Neural cell (in vitro differentiated cells): Measurements from ENCODE around the gene IER3. TPM values are rescaled to one million over a fixed set of nuclear protein-coding genes. Genes with fewer than 3 reads are reported as not detected.

ENCODE experiments used
- H2AFZ ChIP-seq: fragments of 200-600, 300-800 bp; sonication (generic), shearing (Covaris generic); 2 replicates; pipeline ENCODE4 v1.6.0; 2014; ENCODE audit warnings: low read depth, mild to moderate bottlenecking, antibody characterized with exemption, low read length, moderate library complexity
- H3F3A ChIP-seq: fragments of 200-600 bp; shearing (Covaris generic); 2 replicates; pipeline ENCODE4 v1.6.1; 2016; ENCODE audit warnings: mild to moderate bottlenecking, moderate library complexity, mixed read lengths, antibody characterized with exemption, low read length; ENCODE audit not compliant: insufficient read depth, poor library complexity, severe bottlenecking
- H3K27ac ChIP-seq: fragments of 200-600, 300-800 bp; sonication (generic), shearing (Covaris generic); 2 replicates; pipeline ENCODE4 v1.5.1; 2014; ENCODE audit warnings: mild to moderate bottlenecking, low read length, moderate library complexity
- H3K27me3 ChIP-seq: fragments of 300-800, 200-600 bp; sonication (generic), shearing (Covaris generic); 2 replicates; pipeline ENCODE4 v1.6.0; 2014; ENCODE audit warnings: mild to moderate bottlenecking, low read depth, low read length, moderate library complexity; ENCODE audit not compliant: insufficient read depth
- H3K36me3 ChIP-seq: fragments of 300-800, 200-600 bp; sonication (generic), shearing (Covaris generic); 2 replicates; pipeline ENCODE4 v1.5.1; 2014; ENCODE audit warnings: mild to moderate bottlenecking, antibody characterized with exemption, low read length, moderate library complexity; ENCODE audit not compliant: insufficient read depth
- H3K4me2 ChIP-seq: fragments of 300-800, 200-600 bp; sonication (generic), shearing (Covaris generic); 2 replicates; pipeline ENCODE4 v1.6.0; 2014; ENCODE audit warnings: mild to moderate bottlenecking, low read length
- H3K4me3 ChIP-seq: fragments of 300-800, 200-600 bp; sonication (generic), shearing (Covaris generic); 2 replicates; pipeline ENCODE4 v1.5.1; 2014; ENCODE audit warnings: mild to moderate bottlenecking, low read length, moderate library complexity
- H3K79me2 ChIP-seq: fragments of 200-600 bp; shearing (Covaris generic); replicated peaks from 2 replicates; pipeline ENCODE4 v1.6.0; 2014; ENCODE audit warnings: mild to moderate bottlenecking, low read length, moderate library complexity; ENCODE audit not compliant: insufficient read depth
- H3K9ac ChIP-seq: fragments of 300-800, 200-600 bp; sonication (generic), shearing (Covaris generic); 2 replicates; pipeline ENCODE4 v1.6.1; 2016; ENCODE audit warnings: mild to moderate bottlenecking, low read length, mixed read lengths
- H3K9me2 ChIP-seq: fragments of 200-600 bp; shearing (Covaris generic); 2 replicates; pipeline ENCODE4 v1.6.1; 2016; ENCODE audit warnings: mild to moderate bottlenecking, low read length, mixed read lengths; ENCODE audit not compliant: insufficient read depth
- H3K9me3 ChIP-seq: fragments of 200-600, 300-800 bp; sonication (generic), shearing (Covaris generic); 2 replicates; pipeline ENCODE4 v1.6.1; 2016; ENCODE audit warnings: mild to moderate bottlenecking, mixed run types, low read length, moderate library complexity, mixed read lengths
- H4K20me1 ChIP-seq: fragments of 200-600 bp; shearing (Covaris generic); 2 replicates; pipeline ENCODE4 v1.6.1; 2016; ENCODE audit warnings: mild to moderate bottlenecking, mixed run types; ENCODE audit not compliant: insufficient read depth
- EP300 ChIP-seq: fragments of 450-650 bp; conservative IDR thresholded peaks from 2 replicates; pipeline ENCODE4 v1.6.1; 2014; ENCODE audit warnings: antibody characterized with exemption, mild to moderate bottlenecking, moderate library complexity; ENCODE audit not compliant: poor library complexity, severe bottlenecking
- EZH2 ChIP-seq: fragments of 200-600, 300-800 bp; shearing (Covaris generic), sonication (generic); IDR thresholded peaks from 2 replicates; pipeline ENCODE4 v1.6.1; 2014; ENCODE audit warnings: antibody characterized with exemption, low read length, borderline replicate concordance, mild to moderate bottlenecking; ENCODE audit not compliant: insufficient read depth, poor library complexity, severe bottlenecking
- MXI1 ChIP-seq: fragments of 450-650 bp; conservative IDR thresholded peaks from 2 replicates; pipeline ENCODE4 v1.6.1; 2014; ENCODE audit warnings: antibody characterized with exemption, mild to moderate bottlenecking; ENCODE audit not compliant: poor library complexity, severe bottlenecking
- POLR2AphosphoS5 ChIP-seq: IDR thresholded peaks from 2 replicates; pipeline ENCODE4 v1.6.1; 2012
- RAD21 ChIP-seq: fragments of 450-650 bp; conservative IDR thresholded peaks from 2 replicates; pipeline ENCODE4 v1.6.1; 2014; ENCODE audit warnings: antibody characterized with exemption, mild to moderate bottlenecking, moderate library complexity
- REST ChIP-seq: IDR thresholded peaks from 2 replicates; pipeline ENCODE4 v1.6.1; 2012; ENCODE audit warnings: borderline replicate concordance
- SMC3 ChIP-seq: fragments of 450-650 bp; conservative IDR thresholded peaks from 2 replicates; pipeline ENCODE4 v1.6.1; 2014; ENCODE audit warnings: antibody characterized with exemption, mild to moderate bottlenecking, moderate library complexity; ENCODE audit not compliant: poor library complexity
- TAF1 ChIP-seq: IDR thresholded peaks from 2 replicates; pipeline ENCODE4 v1.6.1; 2012; ENCODE audit warnings: low read depth
- polyA plus RNA-seq: library from polyadenylated mRNA; depleted of rRNA; stranded (reverse); fragments of >200 nt; gene quantifications from 2 replicates; pipeline ENCODE4 v1.2.3, GENCODE V29; 2014
- TF ChIP-seq, protein P1 (sequence below): fragments of 450-650 bp; IDR thresholded peaks from 2 replicates; pipeline ENCODE4 v1.5.1; 2014; ENCODE audit warnings: antibody characterized with exemption, mild to moderate bottlenecking, moderate library complexity; ENCODE audit not compliant: poor library complexity, severe bottlenecking

Gene IER3
- polyA plus RNA-seq, 1 donor from 2014 or later = 3.0 TPM

DNA sequence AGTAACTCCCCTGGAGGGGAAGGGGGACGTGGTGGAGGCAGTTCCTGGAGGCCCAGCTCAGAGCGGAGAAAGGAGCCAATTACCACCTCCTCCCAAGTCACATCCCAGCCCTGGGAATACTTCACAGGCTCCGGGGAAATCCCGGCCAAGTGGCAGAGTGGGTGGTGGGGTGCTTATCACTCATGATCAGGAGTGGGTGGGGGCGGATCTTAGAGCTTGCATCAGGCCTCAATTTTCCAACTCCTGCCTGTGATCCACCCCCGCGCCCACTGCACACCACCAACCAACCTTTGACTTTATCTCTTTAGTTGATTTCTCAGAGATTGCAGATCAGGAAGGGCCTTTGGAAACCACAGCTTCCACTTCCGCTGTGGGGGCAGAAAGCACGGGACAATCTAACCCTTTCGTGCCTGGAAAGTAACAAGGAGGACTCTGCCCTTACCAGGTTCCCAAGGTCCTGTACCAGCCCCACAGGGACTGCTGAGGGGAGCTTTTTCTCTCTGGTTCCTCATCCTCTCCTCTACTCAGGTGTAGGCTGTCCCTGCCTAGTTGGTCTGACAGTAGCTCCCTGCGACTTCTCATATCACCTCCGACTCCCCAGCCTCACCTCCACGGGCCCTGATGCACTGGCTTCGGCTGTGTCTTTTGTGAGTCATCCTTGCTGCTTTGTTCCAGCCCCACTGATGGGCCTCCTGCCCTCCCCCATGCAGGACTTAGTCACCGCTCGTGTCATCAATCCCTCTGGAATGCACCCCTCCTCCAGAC is 24.9 kb upstream of the IER3 start:
- Histone ChIP-seq H3K9me2 (no peaks in the 10 kb centered on the region), H3K27ac (no peak overlapping the region), H4K20me1 (no peaks in the 10 kb centered on the region), H2AFZ (no peak overlapping the region), H3K4me3 (no peak overlapping the region), H3K36me3 (no peaks in the 10 kb centered on the region), H3K27me3 (no peaks in the 10 kb centered on the region), H3K9ac (no peak overlapping the region), H3K9me3 (no peaks in the 10 kb centered on the region), H3K79me2 (no peaks in the 10 kb centered on the region), H3K4me2 (no peak overlapping the region), H3F3A (no peaks in the 10 kb centered on the region)
- TF ChIP-seq RAD21 (no peak), POLR2AphosphoS5 (no peak), TAF1 (no peak), REST (no peak), MXI1 (no peak)

DNA sequence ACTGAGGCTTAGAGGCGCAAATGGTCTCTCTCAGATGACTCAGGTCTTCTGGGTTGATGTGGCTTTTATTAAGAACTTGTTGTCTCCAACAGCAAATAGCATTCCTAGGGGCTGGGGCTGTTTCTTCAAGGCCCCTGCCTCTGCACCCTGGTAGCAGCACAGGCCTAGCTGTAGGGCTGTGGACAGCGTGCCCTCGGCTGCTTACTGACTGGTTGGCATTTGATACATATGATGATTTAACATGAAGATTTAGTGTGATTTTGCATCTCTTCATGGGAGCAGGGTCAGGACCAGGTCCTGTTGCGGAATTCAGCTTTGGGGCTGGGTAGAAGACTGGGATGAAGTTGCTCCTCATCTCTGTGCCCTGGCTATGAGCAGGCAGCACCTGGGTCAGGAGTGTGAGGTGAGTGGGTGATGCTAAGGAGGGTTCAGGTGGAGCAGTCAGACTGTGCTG is 24.3 kb upstream of the IER3 start:
- Histone ChIP-seq H3K36me3 (no peaks in the 10 kb centered on the region), H3F3A (no peaks in the 10 kb centered on the region), H3K27ac (no peak overlapping the region), H3K9ac (no peak overlapping the region), H3K4me3 (no peak overlapping the region), H3K9me2 (no peaks in the 10 kb centered on the region), H3K4me2 (no peak overlapping the region), H3K9me3 (no peaks in the 10 kb centered on the region), H3K79me2 (no peaks in the 10 kb centered on the region), H3K27me3 (no peaks in the 10 kb centered on the region), H4K20me1 (no peaks in the 10 kb centered on the region), H2AFZ (no peak overlapping the region)
- TF ChIP-seq EP300 (no peak), POLR2AphosphoS5 (no peak), SMC3 (no peak), TAF1 (no peak), REST (no peak), RAD21 (no peak), EZH2 (no peak), MXI1 (no peak)
- TF ChIP-seq, protein P1, sequence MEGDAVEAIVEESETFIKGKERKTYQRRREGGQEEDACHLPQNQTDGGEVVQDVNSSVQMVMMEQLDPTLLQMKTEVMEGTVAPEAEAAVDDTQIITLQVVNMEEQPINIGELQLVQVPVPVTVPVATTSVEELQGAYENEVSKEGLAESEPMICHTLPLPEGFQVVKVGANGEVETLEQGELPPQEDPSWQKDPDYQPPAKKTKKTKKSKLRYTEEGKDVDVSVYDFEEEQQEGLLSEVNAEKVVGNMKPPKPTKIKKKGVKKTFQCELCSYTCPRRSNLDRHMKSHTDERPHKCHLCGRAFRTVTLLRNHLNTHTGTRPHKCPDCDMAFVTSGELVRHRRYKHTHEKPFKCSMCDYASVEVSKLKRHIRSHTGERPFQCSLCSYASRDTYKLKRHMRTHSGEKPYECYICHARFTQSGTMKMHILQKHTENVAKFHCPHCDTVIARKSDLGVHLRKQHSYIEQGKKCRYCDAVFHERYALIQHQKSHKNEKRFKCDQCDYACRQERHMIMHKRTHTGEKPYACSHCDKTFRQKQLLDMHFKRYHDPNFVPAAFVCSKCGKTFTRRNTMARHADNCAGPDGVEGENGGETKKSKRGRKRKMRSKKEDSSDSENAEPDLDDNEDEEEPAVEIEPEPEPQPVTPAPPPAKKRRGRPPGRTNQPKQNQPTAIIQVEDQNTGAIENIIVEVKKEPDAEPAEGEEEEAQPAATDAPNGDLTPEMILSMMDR = no peak
